ENCODE data around the gene ACCSL. TPM values are rescaled to one million over a fixed set of nuclear protein-coding genes. Genes with fewer than 3 reads are reported as not detected.

The ACCSL gene
- total RNA-seq, 2 donors from 2014 or later, result not detected

DNA sequence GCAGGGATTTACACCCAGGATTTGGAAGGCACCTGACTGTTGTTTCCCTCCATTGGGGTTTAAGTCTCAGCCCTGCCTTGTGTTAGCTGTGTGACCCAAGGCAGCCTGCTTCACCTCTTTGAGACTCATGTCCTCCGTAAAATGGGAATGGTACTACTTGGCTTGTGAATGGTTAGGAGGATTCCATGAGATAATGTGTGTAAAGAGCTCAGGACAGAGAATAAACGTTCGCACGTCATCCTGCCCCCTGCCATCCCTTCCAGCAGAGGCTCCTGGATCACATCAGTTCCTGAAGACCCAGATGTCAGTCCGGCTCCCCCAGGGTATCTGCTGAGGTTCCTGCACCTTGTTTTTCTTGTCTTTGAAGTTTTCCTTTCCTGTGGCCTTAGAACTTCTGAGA is 16.8 kb upstream of the ACCSL start:
- no peak overlapping the region for H3K4me3 Mint-ChIP-seq
- TF ChIP-seq, protein P1, sequence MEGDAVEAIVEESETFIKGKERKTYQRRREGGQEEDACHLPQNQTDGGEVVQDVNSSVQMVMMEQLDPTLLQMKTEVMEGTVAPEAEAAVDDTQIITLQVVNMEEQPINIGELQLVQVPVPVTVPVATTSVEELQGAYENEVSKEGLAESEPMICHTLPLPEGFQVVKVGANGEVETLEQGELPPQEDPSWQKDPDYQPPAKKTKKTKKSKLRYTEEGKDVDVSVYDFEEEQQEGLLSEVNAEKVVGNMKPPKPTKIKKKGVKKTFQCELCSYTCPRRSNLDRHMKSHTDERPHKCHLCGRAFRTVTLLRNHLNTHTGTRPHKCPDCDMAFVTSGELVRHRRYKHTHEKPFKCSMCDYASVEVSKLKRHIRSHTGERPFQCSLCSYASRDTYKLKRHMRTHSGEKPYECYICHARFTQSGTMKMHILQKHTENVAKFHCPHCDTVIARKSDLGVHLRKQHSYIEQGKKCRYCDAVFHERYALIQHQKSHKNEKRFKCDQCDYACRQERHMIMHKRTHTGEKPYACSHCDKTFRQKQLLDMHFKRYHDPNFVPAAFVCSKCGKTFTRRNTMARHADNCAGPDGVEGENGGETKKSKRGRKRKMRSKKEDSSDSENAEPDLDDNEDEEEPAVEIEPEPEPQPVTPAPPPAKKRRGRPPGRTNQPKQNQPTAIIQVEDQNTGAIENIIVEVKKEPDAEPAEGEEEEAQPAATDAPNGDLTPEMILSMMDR (conservative IDR thresholded peaks at IDR 0.05), result no peak
- no peaks in the 10 kb centered on the region for H3K36me3 Mint-ChIP-seq (ENCODE audit: low read depth)
- DNase-seq, result no peak
- H3K27ac Mint-ChIP-seq, result peak overlapping the region; percentile 59
- Histone ChIP-seq H3K4me3 (ENCODE audit: low read length) (no peak overlapping the region), H3K9ac (ENCODE audit: extremely low read depth, low read length, poor library complexity, severe bottlenecking) (no peak overlapping the region), H3K36me3 (ENCODE audit: control insufficient read depth, insufficient read depth, low read length) (no peaks in the 10 kb centered on the region), H3K27ac (ENCODE audit: low read depth, low read length) (no peak overlapping the region), H3K4me1 (ENCODE audit: control insufficient read depth, insufficient read depth, low read length) (no peaks in the 10 kb centered on the region), H3K27me3 (ENCODE audit: control insufficient read depth, insufficient read depth, low read length, poor library complexity, severe bottlenecking) (no peaks in the 10 kb centered on the region), H3K9me3 (ENCODE audit: control insufficient read depth, low read length) (peaks cover 7% of the 10 kb centered on the region)
- 83 to 90% methylated on average over 5 of the region's 5 CpGs for WGBS, 2 experiments (ENCODE audit: insufficient coverage in 1 of 2, insufficient read length in 1 of 2)
- H3K27me3 Mint-ChIP-seq (ENCODE audit: insufficient read depth), result peaks cover 4% of the 10 kb centered on the region
- H3K4me1 Mint-ChIP-seq, result peaks cover 15% of the 10 kb centered on the region
- H3K9me3 Mint-ChIP-seq, result peaks cover 11% of the 10 kb centered on the region

DNA sequence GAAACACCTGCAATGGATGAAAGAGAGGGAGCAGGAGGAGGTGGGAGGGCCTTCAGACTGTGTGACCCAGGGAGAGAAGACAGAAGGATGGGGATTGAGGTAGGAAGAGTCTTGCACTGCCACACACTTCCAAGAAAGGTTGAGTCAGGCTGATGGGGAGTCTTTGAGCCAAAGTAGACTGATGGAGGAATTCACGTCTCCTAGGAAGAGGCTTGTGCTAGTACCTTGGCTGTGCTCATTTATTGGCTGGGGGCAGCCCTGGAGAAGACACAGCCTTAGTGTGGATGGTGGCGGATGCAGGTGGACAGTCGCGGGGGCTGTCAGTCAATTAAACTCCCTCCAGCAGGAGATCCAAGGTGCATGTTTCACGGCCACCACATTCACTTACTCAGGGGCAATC is 16.2 kb upstream of the ACCSL start:
- peaks cover 1% of the 10 kb centered on the region for H3K9me3 ChIP-seq (ENCODE audit: control insufficient read depth, low read length)
- DNase-seq, result no peak
- H3K36me3 Mint-ChIP-seq (ENCODE audit: low read depth), result no peaks in the 10 kb centered on the region
- H3K9ac ChIP-seq (ENCODE audit: extremely low read depth, low read length, poor library complexity, severe bottlenecking), result no peak overlapping the region
- H3K27ac Mint-ChIP-seq, result no peak overlapping the region
- H3K4me1 ChIP-seq (ENCODE audit: control insufficient read depth, insufficient read depth, low read length), result no peaks in the 10 kb centered on the region
- TF ChIP-seq, protein P1 (conservative IDR thresholded peaks at IDR 0.05), result no peak
- no peak overlapping the region for H3K4me3 ChIP-seq (ENCODE audit: low read length)
- H3K36me3 ChIP-seq (ENCODE audit: control insufficient read depth, insufficient read depth, low read length), result no peaks in the 10 kb centered on the region
- WGBS, 2 experiments (ENCODE audit: insufficient coverage in 1 of 2, insufficient read length in 1 of 2), result 94% methylated on average over 5 of the region's 5 CpGs; no CpG with 5 or more reads in 1 of the 2 experiments
- no peaks in the 10 kb centered on the region for H3K27me3 ChIP-seq (ENCODE audit: control insufficient read depth, insufficient read depth, low read length, poor library complexity, severe bottlenecking)
- peaks cover 15% of the 10 kb centered on the region for H3K4me1 Mint-ChIP-seq
- H3K9me3 Mint-ChIP-seq, result peaks cover 5% of the 10 kb centered on the region
- no peak overlapping the region for H3K27ac ChIP-seq (ENCODE audit: low read depth, low read length)
- no peak overlapping the region for H3K4me3 Mint-ChIP-seq
- H3K27me3 Mint-ChIP-seq (ENCODE audit: insufficient read depth), result peaks cover 4% of the 10 kb centered on the region

DNA sequence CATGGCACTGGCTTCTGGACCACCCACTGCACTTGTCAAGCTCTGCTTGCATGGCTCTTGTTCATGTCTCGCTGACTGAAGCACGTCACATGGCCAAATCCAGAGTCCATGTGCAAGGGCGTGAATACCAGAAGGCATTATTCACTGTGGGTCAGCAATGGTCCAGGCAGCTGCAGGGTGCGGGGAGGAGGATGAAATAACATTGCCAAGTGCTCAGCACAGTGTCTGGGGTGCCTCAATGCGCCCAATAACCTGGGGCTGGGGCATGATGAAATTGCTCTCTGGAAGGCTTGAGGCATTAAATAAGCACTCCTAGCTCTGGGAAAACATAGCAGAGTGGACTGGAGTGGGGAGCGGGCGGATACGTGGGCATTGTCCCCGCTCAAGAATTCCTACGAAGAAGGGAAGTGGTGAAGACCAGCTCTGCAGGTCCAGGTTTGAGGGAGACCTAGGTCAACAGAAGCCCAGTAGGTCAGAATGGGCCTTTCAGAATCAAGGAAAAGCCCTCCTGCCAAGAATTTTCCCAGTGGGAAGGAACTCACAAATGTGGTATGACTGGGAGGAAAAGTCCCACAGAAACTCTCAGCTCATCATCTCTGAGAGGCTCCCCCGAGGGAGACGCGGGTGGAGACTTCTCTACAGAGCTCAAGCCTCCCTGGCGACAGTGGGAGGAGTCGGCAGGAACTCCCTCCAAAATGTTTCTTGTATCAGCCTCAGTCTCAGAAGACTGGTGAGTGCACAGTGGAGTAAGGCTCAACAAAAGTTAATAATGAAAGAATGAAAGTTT is 15.3 kb upstream of the ACCSL start:
- no peak for DNase-seq
- no peaks in the 10 kb centered on the region for H3K36me3 Mint-ChIP-seq (ENCODE audit: low read depth)
- H3K4me3 ChIP-seq (ENCODE audit: low read length), result no peak overlapping the region
- H3K9me3 Mint-ChIP-seq, result no peaks in the 10 kb centered on the region
- no peaks in the 10 kb centered on the region for H3K36me3 ChIP-seq (ENCODE audit: control insufficient read depth, insufficient read depth, low read length)
- no peak overlapping the region for H3K4me3 Mint-ChIP-seq
- no peak overlapping the region for H3K27ac Mint-ChIP-seq
- TF ChIP-seq, protein P1 (conservative IDR thresholded peaks at IDR 0.05), result no peak
- no peaks in the 10 kb centered on the region for H3K27me3 ChIP-seq (ENCODE audit: control insufficient read depth, insufficient read depth, low read length, poor library complexity, severe bottlenecking)
- 84 to 86% methylated on average over 12 to 15 of the region's 15 CpGs for WGBS, 2 experiments (ENCODE audit: insufficient coverage in 1 of 2, insufficient read length in 1 of 2)
- H3K27ac ChIP-seq (ENCODE audit: low read depth, low read length), result no peak overlapping the region
- H3K27me3 Mint-ChIP-seq (ENCODE audit: insufficient read depth), result no peaks in the 10 kb centered on the region
- H3K9me3 ChIP-seq (ENCODE audit: control insufficient read depth, low read length), result no peaks in the 10 kb centered on the region
- peaks cover 15% of the 10 kb centered on the region for H3K4me1 Mint-ChIP-seq
- H3K4me1 ChIP-seq (ENCODE audit: control insufficient read depth, insufficient read depth, low read length), result no peaks in the 10 kb centered on the region
- no peak overlapping the region for H3K9ac ChIP-seq (ENCODE audit: extremely low read depth, low read length, poor library complexity, severe bottlenecking)
